HepG2 (cell line): Measurements from ENCODE around the gene SRSF6. TPM values are rescaled to one million over a fixed set of nuclear protein-coding genes. Genes with fewer than 3 reads are reported as not detected.
A peak's percentile ranks its signal among the peaks of the same experiment; 100 is the strongest.

Experiments used
- BRD4 ChIP-seq: sonication (generic); formaldehyde crosslinking; IDR thresholded peaks from 2 replicates; pipeline ENCODE4 v1.4.0; 2020; ENCODE audit warnings: missing genetic modification reagents
- DPF2 ChIP-seq: sonication (generic); formaldehyde crosslinking; IDR thresholded peaks from 2 replicates; pipeline ENCODE4 v1.4.0; 2020; ENCODE audit warnings: mild to moderate bottlenecking, low read depth, missing genetic modification reagents, borderline replicate concordance
- GPN1 ChIP-seq: sonication (generic); formaldehyde crosslinking; IDR thresholded peaks from 2 replicates; pipeline ENCODE4 v1.5.1; 2020; ENCODE audit warnings: missing genetic modification reagents, borderline replicate concordance
- HIVEP1 ChIP-seq: sonication (generic); formaldehyde crosslinking; IDR thresholded peaks from 2 replicates; pipeline ENCODE4 v1.4.0; 2020; ENCODE audit warnings: mild to moderate bottlenecking, missing genetic modification reagents
- HMG20A ChIP-seq: IDR thresholded peaks from 2 replicates; pipeline ENCODE4 v1.6.1; 2016; ENCODE audit warnings: borderline replicate concordance
- MLLT10 ChIP-seq: sonication (generic); formaldehyde crosslinking; IDR thresholded peaks from 2 replicates; pipeline ENCODE4 v1.4.0; 2020; ENCODE audit warnings: missing genetic modification reagents
- MXD4 ChIP-seq: IDR thresholded peaks from 2 replicates; pipeline ENCODE4 v1.6.1; 2016; ENCODE audit warnings: mild to moderate bottlenecking, missing biosample characterization, missing genetic modification reagents
- MYNN ChIP-seq: sonication (generic); formaldehyde crosslinking; IDR thresholded peaks from 2 replicates; pipeline ENCODE4 v1.4.0; 2020; ENCODE audit warnings: mild to moderate bottlenecking, low read depth, missing genetic modification reagents
- NBN ChIP-seq: fragments of 450-650 bp; conservative IDR thresholded peaks from 2 replicates; pipeline ENCODE4 v1.6.1; 2017
- PAXIP1 ChIP-seq: sonication (generic); formaldehyde crosslinking; conservative IDR thresholded peaks from 2 replicates; pipeline ENCODE4 v1.4.0; 2020; ENCODE audit warnings: mild to moderate bottlenecking, missing genetic modification reagents, moderate library complexity
- REST ChIP-seq, 2 experiments: IDR thresholded peaks; 2 replicates each; pipeline ENCODE4 v1.6.1; 2011 to 2012; ENCODE audit warnings: low read length in 2 of 2, borderline replicate concordance in 1 of 2, low read depth in 1 of 2, mild to moderate bottlenecking in 1 of 2, moderate library complexity in 1 of 2
- RFX3 ChIP-seq: IDR thresholded peaks from 2 replicates; pipeline ENCODE4 v1.6.1; 2016; ENCODE audit warnings: missing biosample characterization, missing genetic modification reagents
- SP2 ChIP-seq: sonication (generic); formaldehyde crosslinking; IDR thresholded peaks from 2 replicates; pipeline ENCODE4 v1.5.1; 2020; ENCODE audit warnings: mild to moderate bottlenecking, missing genetic modification reagents
- STAG1 ChIP-seq: sonication (generic); formaldehyde crosslinking; IDR thresholded peaks from 2 replicates; pipeline ENCODE4 v1.4.0; 2020; ENCODE audit warnings: missing genetic modification reagents
- TEAD2 ChIP-seq: sonication (generic); formaldehyde crosslinking; IDR thresholded peaks from 2 replicates; pipeline ENCODE4 v1.9.0; 2021; ENCODE audit warnings: missing genetic modification reagents
- THRA ChIP-seq: sonication (generic); formaldehyde crosslinking; IDR thresholded peaks from 2 replicates; pipeline ENCODE4 v1.4.0; 2020; ENCODE audit warnings: missing genetic modification reagents, borderline replicate concordance
- YEATS2 ChIP-seq: sonication (generic); formaldehyde crosslinking; IDR thresholded peaks from 2 replicates; pipeline ENCODE4 v1.4.0; 2020; ENCODE audit warnings: missing genetic modification reagents, borderline replicate concordance
- ZBTB21 ChIP-seq: sonication (generic); formaldehyde crosslinking; IDR thresholded peaks from 2 replicates; pipeline ENCODE4 v1.4.0; 2020; ENCODE audit warnings: missing genetic modification reagents
- ZNF430 ChIP-seq: sonication (generic); formaldehyde crosslinking; IDR thresholded peaks from 2 replicates; pipeline ENCODE4 v1.9.0; 2021; ENCODE audit warnings: mild to moderate bottlenecking, missing genetic modification reagents
- ZNF580 ChIP-seq: IDR thresholded peaks from 2 replicates; pipeline ENCODE4 v1.6.1; 2016; ENCODE audit warnings: low read depth, borderline replicate concordance
- ZNF780A ChIP-seq: sonication (generic); formaldehyde crosslinking; IDR thresholded peaks from 2 replicates; pipeline ENCODE4 v1.8.0; 2022; ENCODE audit warnings: mild to moderate bottlenecking, missing genetic modification reagents, moderate library complexity
- polyA plus RNA-seq, 8 experiments: library from polyadenylated mRNA; depleted of rRNA in 3 of 8; stranded (reverse) in 7 of 8; unstranded in 1 of 8; fragments of >200 nt; fragmentation: Illumina TruSeq in 4 of 8; extraction: Trizol in 4 of 8; gene quantifications; 2 replicates each; pipeline versions ENCODE4 v1.2.1 to v1.2.3, GENCODE V29; 2011 to 2016; ENCODE audit warnings: low read depth in 4 of 8, missing spikeins in 1 of 8, mixed read lengths in 1 of 8; ENCODE audit not compliant: insufficient read depth in 1 of 8
- total RNA-seq, 5 experiments: library from RNA; depleted of rRNA; stranded (reverse); fragments of >200 nt; fragmentation: Illumina TruSeq; extraction: Trizol; gene quantifications; 2 replicates each; pipeline ENCODE4 v1.2.3, GENCODE V29; 2016; ENCODE audit warnings: low read depth in 1 of 5

Gene SRSF6
- total and polyA plus RNA-seq, 2 of the 13 experiments (the other 11 are each of a cell fraction or from before 2014, with no cell fraction given) = 156 to 194 TPM

GRCh38 chr20:43507150-43508080, 49.7 kb downstream of the SRSF6 start, which contains the start of gene L3MBTL1 (continued):
- TF ChIP-seq YEATS2 (CRISPR knock-in tag) (no peak), PAXIP1 (CRISPR knock-in tag) (peak; percentile 33; the same call in 1 of the 2 replicates), HMG20A (CRISPR knock-in tag) (no peak), ZNF430 (CRISPR knock-in tag) (peak; percentile 55; the same call in 1 of the 2 replicates), MYNN (CRISPR knock-in tag) (no peak), MLLT10 (CRISPR knock-in tag) (no peak), NBN (no peak), ZNF580 (CRISPR knock-in tag) (no peak), STAG1 (no peak; the same call in 1 of the 2 replicates), BRD4 (CRISPR knock-in tag) (no peak; the same call in 1 of the 2 replicates), REST (IDR thresholded peaks at IDR 0.05; ENCODE audit: borderline replicate concordance in 1 of 2, low read depth in 1 of 2, low read length in 2 of 2) (no peak), ZBTB21 (CRISPR knock-in tag) (no peak), GPN1 (CRISPR knock-in tag) (0 out of 2 replicates have a peak, but pooled peaks have one; percentile 32), DPF2 (CRISPR knock-in tag) (0 out of 2 replicates have a peak, but pooled peaks have one; percentile 39), THRA (no peak; the same call in 1 of the 2 replicates), MXD4 (CRISPR knock-in tag) (peak; percentile 51), RFX3 (no peak), SP2 (CRISPR knock-in tag) (no peak), HIVEP1 (CRISPR knock-in tag) (peak; percentile 40; the same call in 1 of the 2 replicates), TEAD2 (CRISPR knock-in tag) (0 out of 2 replicates have a peak, but pooled peaks have one; percentile 7), ZNF780A (CRISPR knock-in tag) (0 out of 2 replicates have a peak, but pooled peaks have one; percentile 36)
